KOPT-K1 (cell line): ENCODE results near the gene HMGCS2.
"Not testable (repeated sequence)": the region's sequence is repeated elsewhere in the genome, so short reads cannot be mapped to it uniquely, and the experiment has no call there.

Experiments
- H3K27ac ChIP-seq: fragments of 200-600 bp; sonication (generic); 2 replicates; pipeline ENCODE4 v1.5.1; 2016; ENCODE audit warnings: antibody characterized with exemption, mild to moderate bottlenecking, low read depth, low read length; ENCODE audit not compliant: poor library complexity, severe bottlenecking
- H3K36me3 ChIP-seq: fragments of 200-600 bp; sonication (generic); 2 replicates; pipeline ENCODE4 v1.5.1; 2017; ENCODE audit warnings: antibody characterized with exemption, mild to moderate bottlenecking, low read length, moderate library complexity; ENCODE audit not compliant: insufficient read depth
- H3K9me3 ChIP-seq: fragments of 200-600 bp; sonication (generic); 2 replicates; pipeline ENCODE4 v1.5.1; 2017; ENCODE audit warnings: antibody characterized with exemption, low read length, mild to moderate bottlenecking; ENCODE audit not compliant: insufficient read depth, poor library complexity, severe bottlenecking

HMGCS2 gene

GRCh38 chr1:119713039-119713748 is 55.5 kb downstream of the HMGCS2 start:
- Histone ChIP-seq H3K9me3 (no peaks in the 10 kb centered on the region), H3K27ac (peak overlapping the region; percentile 85), H3K36me3 (peaks cover 13% of the 10 kb centered on the region; the same call in 1 of the 2 replicates)

GRCh38 chr1:119712342-119713038 is 56.2 kb downstream of the HMGCS2 start:
- Histone ChIP-seq H3K27ac (peak overlapping the region; percentile 85), H3K36me3 (peaks cover 8% of the 10 kb centered on the region; the same call in 1 of the 2 replicates), H3K9me3 (no peaks in the 10 kb centered on the region)

GRCh38 chr1:119711804-119712341 is 56.8 kb downstream of the HMGCS2 start, which contains the start of gene PHGDH:
PHGDH (plus strand) TSS chr1:119711934; CDS start chr1:119712023, 89 bp downstream.
- Histone ChIP-seq H3K9me3 (no peaks in the 10 kb centered on the region), H3K36me3 (peaks cover 8% of the 10 kb centered on the region; the same call in 1 of the 2 replicates), H3K27ac (peak within 1 kb of the TSS; percentile 85)

- H3K27ac ChIP-seq, result peak overlapping the region; percentile 85
- not testable (repeated sequence) for H3K36me3 ChIP-seq, H3K9me3 ChIP-seq
Observed at GRCh38 chr1:119711356-119711803, 57.3 kb downstream of the HMGCS2 start.

GRCh38 chr1:119706599-119706998 is 62.1 kb downstream of the HMGCS2 start:
- peaks cover 23% of the 10 kb centered on the region for H3K9me3 ChIP-seq
- H3K36me3 ChIP-seq, H3K27ac ChIP-seq: not testable (repeated sequence)

- H3K27ac ChIP-seq, result no peak overlapping the region
- H3K36me3 ChIP-seq, result no peaks in the 10 kb centered on the region
- peaks cover 36% of the 10 kb centered on the region for H3K9me3 ChIP-seq
Observed at GRCh38 chr1:119703666-119704450, 64.8 kb downstream of the HMGCS2 start.

- Histone ChIP-seq H3K27ac (no peak overlapping the region), H3K36me3 (no peaks in the 10 kb centered on the region), H3K9me3 (peaks cover 36% of the 10 kb centered on the region)
Observed at GRCh38 chr1:119702384-119702783, 66.3 kb downstream of the HMGCS2 start.

GRCh38 chr1:119701659-119702058 is 67.0 kb downstream of the HMGCS2 start:
- Histone ChIP-seq H3K27ac (no peak overlapping the region), H3K9me3 (peaks cover 36% of the 10 kb centered on the region), H3K36me3 (no peaks in the 10 kb centered on the region)

GRCh38 chr1:119700326-119700725 is 68.4 kb downstream of the HMGCS2 start:
- Histone ChIP-seq H3K36me3 (no peaks in the 10 kb centered on the region), H3K27ac (no peak overlapping the region), H3K9me3 (peaks cover 35% of the 10 kb centered on the region)
